OCI-LY1 (cell line): ENCODE measurements around the gene GLT8D2.

Source experiments
- CTCF ChIP-seq: fragments of 200-600 bp; sonication (generic), shearing (Covaris generic); IDR thresholded peaks from 2 replicates; pipeline ENCODE4 v1.5.1; 2017; ENCODE audit warnings: mild to moderate bottlenecking, antibody characterized with exemption, low read length, moderate library complexity, mixed read lengths
- EZH2 ChIP-seq: fragments of 200-600 bp; sonication (generic), shearing (Covaris generic); IDR thresholded peaks from 2 replicates; pipeline ENCODE4 v1.8.0; 2017; ENCODE audit warnings: borderline replicate concordance, mixed run types, mild to moderate bottlenecking, antibody characterized with exemption, low read length, moderate library complexity, mixed read lengths

- TF ChIP-seq CTCF, result no peak
- no peak for TF ChIP-seq EZH2
Measured at GRCh38 chr12:103965255-103965589, 84.8 kb downstream of the GLT8D2 start.
